Peyer's patch (tissue), 4 donors: ENCODE measurements around the gene EHMT2.

Experiments used
- POLR2A ChIP-seq, 2 donors: fragments of 450-650 bp; IDR thresholded peaks; one replicate each; pipeline ENCODE4 v1.5.1; 2017; ENCODE audit warnings: antibody characterized with exemption in 2 of 2, mild to moderate bottlenecking in 2 of 2, moderate library complexity in 2 of 2
- TF ChIP-seq, protein P1 (sequence below), 6 experiments: fragments of 450-650 bp in 4 of 6; fragments of 200-600 bp in 2 of 6; sonication (generic) in 1 of 6; IDR thresholded peaks; one replicate each; pipeline ENCODE4 v1.5.1; 2017 to 2019; ENCODE audit warnings: antibody characterized with exemption in 6 of 6, mild to moderate bottlenecking in 3 of 6, moderate library complexity in 1 of 6

DNA sequence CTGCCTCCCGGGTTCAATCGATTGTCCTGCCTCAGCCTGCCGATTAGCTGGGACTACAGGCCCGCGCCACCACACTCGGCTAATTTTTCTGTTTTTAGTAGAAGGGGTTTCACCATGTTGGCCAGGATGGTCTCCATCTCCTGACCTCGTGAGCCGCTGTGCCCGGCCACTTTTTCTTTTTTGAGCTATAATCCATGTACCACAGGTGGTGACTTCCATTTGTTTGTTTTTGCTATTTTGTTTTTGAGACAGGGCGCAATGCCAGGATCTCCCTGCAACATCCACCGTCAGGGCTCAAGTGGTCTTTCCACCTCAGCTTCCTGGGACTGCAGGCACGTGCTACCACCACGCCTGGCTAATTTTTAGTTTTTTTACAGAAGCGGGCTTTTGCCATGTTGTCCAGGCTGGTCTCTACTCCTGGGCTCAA is 61.4 kb downstream of the EHMT2 start:
- TF ChIP-seq, protein P1, sequence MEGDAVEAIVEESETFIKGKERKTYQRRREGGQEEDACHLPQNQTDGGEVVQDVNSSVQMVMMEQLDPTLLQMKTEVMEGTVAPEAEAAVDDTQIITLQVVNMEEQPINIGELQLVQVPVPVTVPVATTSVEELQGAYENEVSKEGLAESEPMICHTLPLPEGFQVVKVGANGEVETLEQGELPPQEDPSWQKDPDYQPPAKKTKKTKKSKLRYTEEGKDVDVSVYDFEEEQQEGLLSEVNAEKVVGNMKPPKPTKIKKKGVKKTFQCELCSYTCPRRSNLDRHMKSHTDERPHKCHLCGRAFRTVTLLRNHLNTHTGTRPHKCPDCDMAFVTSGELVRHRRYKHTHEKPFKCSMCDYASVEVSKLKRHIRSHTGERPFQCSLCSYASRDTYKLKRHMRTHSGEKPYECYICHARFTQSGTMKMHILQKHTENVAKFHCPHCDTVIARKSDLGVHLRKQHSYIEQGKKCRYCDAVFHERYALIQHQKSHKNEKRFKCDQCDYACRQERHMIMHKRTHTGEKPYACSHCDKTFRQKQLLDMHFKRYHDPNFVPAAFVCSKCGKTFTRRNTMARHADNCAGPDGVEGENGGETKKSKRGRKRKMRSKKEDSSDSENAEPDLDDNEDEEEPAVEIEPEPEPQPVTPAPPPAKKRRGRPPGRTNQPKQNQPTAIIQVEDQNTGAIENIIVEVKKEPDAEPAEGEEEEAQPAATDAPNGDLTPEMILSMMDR (IDR thresholded peaks at IDR 0.05), result no peak
- no peak for TF ChIP-seq POLR2A (IDR thresholded peaks at IDR 0.05)
